CD4-positive, alpha-beta T cell treated with Interleukin-15 for 1 hour (primary cell): ENCODE results near the gene NFE2L1.
"Not testable (repeated sequence)": the region's sequence is repeated elsewhere in the genome, so short reads cannot be mapped to it uniquely, and the experiment has no call there.

Source experiments
- DNase-seq: peaks from one replicate; pipeline ENCODE4 v3.0.0-alpha.2; 2020

Gene NFE2L1

GRCh38 chr17:48047741-48048383, at the start of gene NFE2L1:
Gene NFE2L1 (plus strand): TSS chr17:48048359. CDS start chr17:48051119, 2,760 bp downstream.
- DNase-seq, result peak; percentile 98

GRCh38 chr17:47999582-47999981, 48.6 kb upstream of the NFE2L1 start:
- no peak for DNase-seq

- DNase-seq, result no peak
Observed at GRCh38 chr17:48001197-48001596, 47.0 kb upstream of the NFE2L1 start.

GRCh38 chr17:48001657-48002056, 46.5 kb upstream of the NFE2L1 start:
- not testable (repeated sequence) for DNase-seq

- DNase-seq, result peak; percentile 23
Observed at GRCh38 chr17:48002266-48002915, 45.8 kb upstream of the NFE2L1 start.

GRCh38 chr17:48002916-48003416, 45.2 kb upstream of the NFE2L1 start:
- no peak for DNase-seq

- DNase-seq, result no peak
Observed at GRCh38 chr17:48003417-48004151, 44.6 kb upstream of the NFE2L1 start.

GRCh38 chr17:48004983-48005382, 43.2 kb upstream of the NFE2L1 start:
- DNase-seq, result no peak

- DNase-seq, result no peak
Observed at GRCh38 chr17:48006936-48007709, 41.0 kb upstream of the NFE2L1 start.

- no peak for DNase-seq
Observed at GRCh38 chr17:48010193-48010592, 38.0 kb upstream of the NFE2L1 start.

- DNase-seq, result peak; percentile 27
Observed at GRCh38 chr17:48011405-48012150, 36.6 kb upstream of the NFE2L1 start.

GRCh38 chr17:48012151-48012520, 36.0 kb upstream of the NFE2L1 start:
- DNase-seq, result peak; percentile 75

GRCh38 chr17:48012654-48013053, 35.5 kb upstream of the NFE2L1 start:
- no peak for DNase-seq

GRCh38 chr17:48013876-48014594, 34.1 kb upstream of the NFE2L1 start:
- DNase-seq, result no peak

GRCh38 chr17:48014595-48015111, 33.5 kb upstream of the NFE2L1 start:
- no peak for DNase-seq

- no peak for DNase-seq
Observed at GRCh38 chr17:48016112-48016511, 32.0 kb upstream of the NFE2L1 start.

GRCh38 chr17:48017817-48018158, 30.4 kb upstream of the NFE2L1 start:
- DNase-seq, result not testable (repeated sequence)

- no peak for DNase-seq
Observed at GRCh38 chr17:48021934-48022333, 26.2 kb upstream of the NFE2L1 start.

- DNase-seq, result no peak
Observed at GRCh38 chr17:48022901-48023300, 25.3 kb upstream of the NFE2L1 start.

GRCh38 chr17:48023400-48024148, 24.6 kb upstream of the NFE2L1 start:
- DNase-seq, result peak; percentile 38
